Lower leg skin (tissue), 3 donors: ENCODE results near the gene LRRC14B.

Experiments used
- CTCF ChIP-seq, 3 donors: fragments of 450-650 bp; IDR thresholded peaks; one replicate each; pipeline ENCODE4 v1.5.1; 2016; ENCODE audit warnings: antibody characterized with exemption in 3 of 3, mild to moderate bottlenecking in 3 of 3, moderate library complexity in 2 of 3
- POLR2A ChIP-seq, 2 donors: fragments of 450-650 bp; IDR thresholded peaks; one replicate each; pipeline ENCODE4 v1.6.1; 2016 to 2017; ENCODE audit warnings: antibody characterized with exemption in 2 of 2, mild to moderate bottlenecking in 1 of 2, moderate library complexity in 1 of 2

GRCh38 chr5:163841-164240 is 27.5 kb upstream of the LRRC14B start:
- no peak for TF ChIP-seq CTCF (IDR thresholded peaks at IDR 0.05)
- TF ChIP-seq POLR2A (IDR thresholded peaks at IDR 0.05): no peak
